Measurements from ENCODE around the gene PLA2G5.

PLA2G5 gene

GRCh38 chr1:20031836-20032235, 38.2 kb upstream of the PLA2G5 start:
- TF ChIP-seq EZH2 (IDR thresholded peaks at IDR 0.05; ENCODE audit: borderline replicate concordance, low read length) (no peak), CTCF (IDR thresholded peaks at IDR 0.05; ENCODE audit: low read length) (no peak)
- Histone ChIP-seq H4K20me1 (ENCODE audit: insufficient read depth, low read length) (no peaks in the 10 kb centered on the region), H3K79me2 (ENCODE audit: insufficient read depth, low read length) (no peaks in the 10 kb centered on the region), H3K4me3 (ENCODE audit: low read depth, low read length, poor library complexity, severe bottlenecking) (no peak overlapping the region), H3K4me2 (ENCODE audit: low read length) (no peak overlapping the region), H2AFZ (ENCODE audit: low read length) (no peak overlapping the region), H3K9me3 (ENCODE audit: low read length) (no peaks in the 10 kb centered on the region), H3K27me3 (ENCODE audit: insufficient read depth, low read length) (peaks cover 6% of the 10 kb centered on the region; the same call in 1 of the 2 replicates), H3K36me3 (ENCODE audit: insufficient read depth, low read length) (no peaks in the 10 kb centered on the region), H3K9me2 (ENCODE audit: low read depth, low read length) (no peaks in the 10 kb centered on the region), H3K27ac (ENCODE audit: low read depth, low read length, poor library complexity, severe bottlenecking) (no peak overlapping the region), H3K4me1 (ENCODE audit: insufficient read depth, low read length, severe bottlenecking) (no peaks in the 10 kb centered on the region), H3F3A (ENCODE audit: insufficient read depth, low read length) (no peaks in the 10 kb centered on the region), H3K9ac (ENCODE audit: low read length) (no peak overlapping the region)

GRCh38 chr1:20032425-20032824, 37.6 kb upstream of the PLA2G5 start:
- peaks cover 6% of the 10 kb centered on the region; the same call in 1 of the 2 replicates for H3K27me3 ChIP-seq (ENCODE audit: insufficient read depth, low read length)
- H3K79me2 ChIP-seq (ENCODE audit: insufficient read depth, low read length): no peaks in the 10 kb centered on the region
- H2AFZ ChIP-seq (ENCODE audit: low read length): no peak overlapping the region
- no peaks in the 10 kb centered on the region for H3K4me1 ChIP-seq (ENCODE audit: insufficient read depth, low read length, severe bottlenecking)
- no peak overlapping the region for H3K4me3 ChIP-seq (ENCODE audit: low read depth, low read length, poor library complexity, severe bottlenecking)
- no peak overlapping the region for H3K27ac ChIP-seq (ENCODE audit: low read depth, low read length, poor library complexity, severe bottlenecking)
- no peak overlapping the region for H3K4me2 ChIP-seq (ENCODE audit: low read length)
- no peaks in the 10 kb centered on the region for H4K20me1 ChIP-seq (ENCODE audit: insufficient read depth, low read length)
- no peaks in the 10 kb centered on the region for H3K9me2 ChIP-seq (ENCODE audit: low read depth, low read length)
- H3F3A ChIP-seq (ENCODE audit: insufficient read depth, low read length): no peaks in the 10 kb centered on the region
- no peak overlapping the region for H3K9ac ChIP-seq (ENCODE audit: low read length)
- TF ChIP-seq CTCF (IDR thresholded peaks at IDR 0.05; ENCODE audit: low read length) (no peak), EZH2 (IDR thresholded peaks at IDR 0.05; ENCODE audit: borderline replicate concordance, low read length) (no peak)
- H3K9me3 ChIP-seq (ENCODE audit: low read length): no peaks in the 10 kb centered on the region
- no peaks in the 10 kb centered on the region for H3K36me3 ChIP-seq (ENCODE audit: insufficient read depth, low read length)

GRCh38 chr1:20033420-20033819, 36.6 kb upstream of the PLA2G5 start:
- H3F3A ChIP-seq (ENCODE audit: insufficient read depth, low read length): no peaks in the 10 kb centered on the region
- H3K9ac ChIP-seq (ENCODE audit: low read length): no peak overlapping the region
- H4K20me1 ChIP-seq (ENCODE audit: insufficient read depth, low read length): no peaks in the 10 kb centered on the region
- no peak overlapping the region for H3K27ac ChIP-seq (ENCODE audit: low read depth, low read length, poor library complexity, severe bottlenecking)
- no peaks in the 10 kb centered on the region for H3K79me2 ChIP-seq (ENCODE audit: insufficient read depth, low read length)
- no peak overlapping the region for H2AFZ ChIP-seq (ENCODE audit: low read length)
- TF ChIP-seq CTCF (IDR thresholded peaks at IDR 0.05; ENCODE audit: low read length) (no peak), EZH2 (IDR thresholded peaks at IDR 0.05; ENCODE audit: borderline replicate concordance, low read length) (no peak)
- no peaks in the 10 kb centered on the region for H3K36me3 ChIP-seq (ENCODE audit: insufficient read depth, low read length)
- no peaks in the 10 kb centered on the region for H3K9me3 ChIP-seq (ENCODE audit: low read length)
- H3K4me3 ChIP-seq (ENCODE audit: low read depth, low read length, poor library complexity, severe bottlenecking): no peak overlapping the region
- no peaks in the 10 kb centered on the region for H3K4me1 ChIP-seq (ENCODE audit: insufficient read depth, low read length, severe bottlenecking)
- peaks cover 6% of the 10 kb centered on the region; the same call in 1 of the 2 replicates for H3K27me3 ChIP-seq (ENCODE audit: insufficient read depth, low read length)
- H3K9me2 ChIP-seq (ENCODE audit: low read depth, low read length): no peaks in the 10 kb centered on the region
- H3K4me2 ChIP-seq (ENCODE audit: low read length): no peak overlapping the region

All from OCI-LY1 (cell line).